Stimulated activated CD4-positive, alpha-beta T cell treated with anti-CD3 and anti-CD28 coated beads, Interleukin-1b, Interleukin-23, amount 100 ng/mL, for 48 hours (primary cell): ENCODE measurements around the gene PAFAH2.

Source experiments
- DNase-seq: peaks from one replicate; pipeline ENCODE4 v3.0.0-alpha.2; 2020

Gene PAFAH2

DNA sequence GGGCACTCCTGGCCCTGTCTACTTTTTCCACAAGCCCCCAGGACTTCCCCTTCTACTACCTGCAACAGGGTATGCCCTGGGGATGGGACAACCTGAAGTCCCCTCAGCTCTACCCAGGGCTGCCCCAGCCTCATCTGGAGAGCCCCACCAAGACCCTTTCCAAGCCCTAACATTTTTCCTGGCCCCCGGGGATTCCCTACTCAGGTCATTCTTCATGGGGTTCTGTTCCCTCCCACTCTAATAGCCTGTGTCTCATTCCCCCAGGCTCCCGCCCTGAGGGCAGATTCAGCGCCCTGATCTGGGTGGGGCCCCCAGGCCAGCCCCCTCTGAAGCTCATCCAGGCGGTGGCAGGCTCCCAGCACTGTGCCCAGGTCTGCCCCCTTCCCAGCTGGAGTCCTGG, 33.3 kb upstream of the PAFAH2 start:
- no peak for DNase-seq

DNA sequence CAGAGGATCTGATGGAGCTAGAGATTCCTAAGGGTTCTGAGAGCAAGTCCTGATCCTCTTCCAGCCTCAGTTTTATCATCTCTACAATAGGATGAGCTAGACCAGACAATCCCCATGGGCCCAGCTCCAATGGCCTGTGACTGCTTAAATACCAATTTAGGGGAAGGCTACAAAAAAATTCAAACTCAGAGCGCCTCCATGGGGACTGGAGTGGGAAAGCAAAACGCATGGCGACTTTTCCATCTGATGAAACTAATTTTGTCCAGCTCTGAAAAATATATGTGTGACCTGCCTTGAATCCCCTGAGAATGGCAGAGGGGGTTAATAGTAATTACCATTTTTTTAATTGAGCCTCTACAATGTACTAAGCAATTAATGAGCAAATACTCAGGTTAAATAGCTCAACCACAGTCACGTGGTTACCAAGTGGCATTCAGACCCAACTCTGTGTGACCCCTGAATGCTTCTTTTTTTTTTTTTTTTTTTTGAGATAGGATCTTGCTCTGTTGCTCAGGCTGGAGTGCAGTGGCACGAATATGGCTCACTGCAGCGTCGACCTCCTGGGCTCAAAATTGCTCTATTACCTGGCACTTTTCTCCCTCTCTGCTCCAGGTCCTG, 32.1 kb upstream of the PAFAH2 start:
- DNase-seq = no peak

DNA sequence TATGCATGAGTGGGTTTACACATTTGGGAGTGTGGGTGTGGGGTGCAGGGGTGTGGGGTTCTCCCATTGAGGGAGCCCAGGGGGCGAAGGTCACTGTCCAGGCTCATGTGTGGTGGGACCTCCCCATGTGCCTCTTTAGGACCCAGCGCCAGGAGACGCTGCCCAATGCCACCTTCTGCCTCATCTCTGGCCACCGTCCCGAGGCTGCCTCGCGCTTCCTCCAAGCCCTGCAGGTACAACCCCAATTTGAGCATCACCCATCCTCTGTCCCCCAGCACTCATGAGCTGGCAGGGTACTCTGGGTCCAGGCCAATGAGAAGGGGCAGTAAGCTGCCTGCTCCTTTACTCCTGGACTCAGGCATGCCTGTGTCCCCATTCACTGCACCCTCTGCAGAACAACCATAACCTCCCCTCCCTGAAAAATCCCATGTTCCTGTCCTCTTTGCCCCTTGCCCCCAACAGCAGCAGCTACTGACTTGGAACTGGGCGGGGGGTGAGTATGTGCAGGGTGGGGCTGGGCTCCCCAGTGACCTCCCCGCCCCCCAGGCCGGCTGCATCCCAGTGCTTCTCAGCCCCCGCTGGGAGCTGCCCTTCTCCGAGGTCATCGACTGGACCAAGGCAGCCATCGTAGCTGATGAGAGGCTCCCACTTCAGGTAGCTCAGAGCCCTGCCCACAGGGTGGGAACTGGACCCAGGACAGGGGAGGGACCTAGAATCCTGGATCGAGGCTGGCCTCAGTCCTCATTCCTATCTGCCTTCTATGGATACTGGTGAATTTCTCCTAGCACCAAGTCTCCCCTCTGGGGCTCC, 31.4 kb upstream of the PAFAH2 start:
- DNase-seq = no peak

DNA sequence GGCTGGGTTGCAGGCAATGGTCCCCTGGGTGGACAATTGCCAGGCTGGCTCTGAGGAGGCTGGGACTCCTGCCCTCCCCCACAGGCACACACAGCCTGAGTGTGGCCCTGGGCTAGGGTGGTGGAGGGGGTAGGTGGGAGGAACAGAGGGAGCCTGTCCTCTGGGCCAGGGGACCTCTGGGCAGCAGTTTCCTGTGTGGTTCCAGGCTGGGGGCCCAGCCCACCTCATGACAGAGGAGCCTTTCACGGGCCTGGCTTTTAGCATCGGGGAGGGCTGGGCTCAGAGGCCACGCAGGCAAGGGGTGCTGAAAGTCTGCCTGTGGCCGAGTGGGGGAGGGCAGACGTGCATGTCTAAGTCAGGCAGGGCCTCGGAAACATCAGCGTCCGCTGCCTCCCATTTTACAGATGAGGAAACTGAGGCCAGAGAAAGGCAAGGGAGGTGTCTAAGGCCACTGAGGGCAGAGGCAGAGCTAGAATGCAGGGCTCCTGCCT, 30.7 kb upstream of the PAFAH2 start:
- DNase-seq = no peak

DNA sequence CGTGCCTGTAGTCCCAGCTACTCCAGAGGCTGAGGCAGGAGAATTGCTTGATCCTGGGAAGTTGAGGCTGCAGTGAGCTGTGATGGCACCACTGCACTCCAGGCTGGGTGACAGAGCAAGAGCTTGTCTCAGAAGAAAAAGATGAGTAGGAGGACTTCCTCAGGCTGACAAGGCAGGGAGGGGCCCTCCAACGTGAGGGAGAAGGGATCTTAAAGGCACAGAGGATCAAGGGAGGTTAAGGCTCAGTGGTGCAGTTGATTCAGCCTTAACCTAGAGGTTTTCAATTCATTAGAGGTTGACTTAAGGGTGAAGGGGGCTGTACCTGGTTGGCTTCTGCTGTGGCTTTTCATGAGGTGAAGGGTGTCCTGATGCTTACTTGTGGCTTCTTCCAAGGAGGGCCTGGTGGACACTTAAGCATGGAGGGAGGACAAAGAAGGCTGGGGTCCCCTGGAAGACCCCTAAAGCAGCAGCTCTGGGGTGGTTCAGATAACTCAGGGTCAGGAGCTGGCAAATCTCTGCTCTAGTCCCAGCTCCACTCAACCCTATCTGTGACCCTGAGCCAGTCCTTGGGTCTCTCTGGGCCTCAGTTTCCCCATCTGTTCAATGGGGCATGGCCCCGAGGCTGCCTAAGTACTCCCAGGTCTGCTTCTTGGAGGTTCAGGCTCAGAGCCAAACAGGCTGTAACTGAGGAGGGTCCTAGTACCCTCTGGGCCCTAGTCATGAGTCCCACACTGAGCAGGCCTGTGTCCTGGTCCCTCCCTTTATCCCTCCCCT, 30.0 kb upstream of the PAFAH2 start:
- DNase-seq = no peak

DNA sequence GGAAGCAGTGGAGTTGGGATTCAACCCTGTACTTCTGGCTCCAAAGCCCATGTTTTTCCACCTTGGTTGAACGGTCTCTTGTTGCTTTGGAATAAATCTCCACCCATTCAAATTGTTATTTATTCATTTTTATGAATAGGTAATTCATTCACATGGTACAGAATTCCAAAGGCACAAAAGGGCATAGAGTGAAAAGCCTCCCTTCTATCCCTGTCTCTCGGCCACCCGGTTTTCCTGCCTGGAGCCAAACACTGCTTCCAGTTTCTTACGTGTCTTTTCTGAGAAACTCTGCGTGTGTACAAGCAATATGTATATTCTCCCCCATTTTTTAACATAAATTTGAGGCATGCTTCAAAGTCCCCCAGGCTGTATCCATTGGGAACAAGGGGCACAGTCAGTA, 27.7 kb upstream of the PAFAH2 start:
- no peak for DNase-seq

DNA sequence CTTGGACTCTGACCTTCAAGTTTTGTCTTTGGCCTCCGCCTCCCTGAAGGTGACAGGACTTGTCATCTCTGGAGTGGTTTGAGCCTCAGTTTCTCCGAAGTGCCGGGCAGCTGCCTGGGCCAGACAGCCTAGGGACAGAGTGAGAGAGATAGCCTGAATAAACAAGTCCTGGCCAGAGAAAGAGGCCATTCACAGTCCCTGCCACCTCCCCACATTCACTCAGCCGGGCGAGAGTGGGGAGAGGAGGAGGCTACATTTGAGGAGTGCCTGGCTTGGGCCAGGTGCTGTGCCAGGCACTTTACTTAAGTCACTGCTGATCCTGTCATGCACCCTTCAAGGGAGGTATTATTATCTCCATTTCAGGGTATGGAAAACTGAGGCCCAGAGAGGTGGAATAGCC, 27.2 kb upstream of the PAFAH2 start:
- DNase-seq = no peak

DNA sequence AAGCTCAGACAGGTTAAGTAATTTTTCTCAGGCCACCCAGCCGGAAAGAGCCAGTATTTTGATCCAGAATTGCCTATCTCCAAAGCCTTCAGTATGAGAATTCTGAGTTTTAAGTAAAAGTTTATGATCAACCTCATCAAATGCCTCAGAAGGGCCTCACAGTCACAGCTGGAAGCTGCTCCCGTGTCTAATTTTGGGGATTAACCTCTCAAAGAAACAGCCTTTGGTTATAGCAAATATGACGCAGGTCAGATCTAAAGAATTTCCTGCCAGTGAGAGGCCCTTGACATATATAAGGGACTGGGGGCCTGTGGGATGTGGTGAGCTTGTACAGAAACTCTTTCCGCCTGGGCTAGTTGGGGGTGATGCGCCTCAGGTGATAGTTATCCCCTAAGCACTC, 26.0 kb upstream of the PAFAH2 start:
- DNase-seq = no peak

DNA sequence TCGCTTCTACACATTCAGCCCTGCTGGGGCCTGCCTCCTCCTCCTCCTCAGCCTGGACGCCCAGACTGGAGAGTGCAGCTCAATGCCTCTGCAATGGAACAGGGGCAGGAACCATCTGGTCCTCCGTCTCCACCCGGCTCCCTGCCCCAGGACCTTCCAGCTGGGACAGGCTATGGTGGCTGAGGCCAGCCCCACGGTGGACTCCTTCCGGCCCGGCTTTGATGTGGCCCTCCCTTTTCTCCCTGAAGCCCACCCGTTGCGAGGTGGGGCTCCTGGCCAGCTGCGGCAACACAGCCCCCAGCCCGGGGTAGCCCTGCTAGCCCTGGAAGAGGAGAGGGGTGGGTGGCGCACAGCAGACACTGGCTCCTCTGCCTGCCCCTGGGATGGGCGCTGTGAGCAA, 25.1 kb upstream of the PAFAH2 start:
- DNase-seq = no peak

DNA sequence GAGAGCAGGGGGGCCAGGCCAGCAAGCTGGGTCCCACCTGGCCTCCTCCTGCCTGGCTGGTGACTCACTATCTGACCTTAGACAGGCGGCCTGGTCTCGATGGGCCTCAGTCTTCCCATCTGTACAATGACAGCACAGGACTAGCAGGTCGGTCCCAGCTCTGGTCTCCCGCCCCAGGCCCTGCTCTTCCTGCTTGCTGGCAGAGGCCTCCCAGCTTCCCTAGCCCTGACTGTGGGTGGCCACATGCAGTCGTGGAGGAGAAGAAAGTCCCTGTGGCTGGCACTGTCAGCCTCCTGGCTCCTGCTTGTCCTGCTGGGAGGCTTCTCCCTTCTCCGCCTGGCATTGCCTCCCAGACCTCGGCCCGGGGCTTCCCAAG, 24.5 kb upstream of the PAFAH2 start:
- no peak for DNase-seq

DNA sequence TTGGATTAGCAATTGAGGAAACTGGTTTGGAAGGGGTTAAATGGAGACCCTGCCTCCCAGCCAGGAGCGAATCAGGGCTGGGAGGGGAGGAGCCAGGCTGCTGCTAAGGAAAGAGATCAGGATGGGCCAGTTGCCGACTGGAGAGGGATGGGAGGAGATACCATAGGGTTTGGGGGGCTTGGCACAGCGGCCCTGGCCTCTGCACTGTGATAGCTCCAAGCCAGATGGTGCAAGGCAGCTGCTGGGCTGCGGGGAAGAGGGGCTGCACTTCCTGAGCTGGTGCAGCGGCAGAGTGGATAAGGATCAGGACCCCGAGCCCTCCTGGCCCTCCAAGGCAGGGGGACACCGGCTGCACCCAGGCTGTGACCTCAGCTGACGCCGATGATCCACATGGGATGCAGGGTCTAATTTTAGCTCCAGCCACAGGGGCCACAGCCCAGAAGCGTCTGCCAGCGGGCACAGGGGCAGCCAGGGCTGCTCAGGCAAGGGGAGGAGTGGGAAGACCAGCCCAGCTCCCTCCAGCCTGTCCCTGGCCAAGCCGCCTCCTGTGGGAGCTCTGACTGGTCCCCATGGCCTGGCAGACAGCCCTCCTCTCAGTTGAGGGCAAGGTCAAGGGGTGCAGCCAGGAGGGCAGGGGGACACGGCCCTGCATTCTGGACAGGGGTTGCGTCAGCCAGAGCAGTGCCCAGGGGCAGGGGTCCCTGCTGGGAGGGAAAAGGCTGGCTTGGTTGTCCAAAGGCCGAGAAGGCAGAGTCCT, 24.0 kb upstream of the PAFAH2 start, which contains the start of gene EXTL1:
Gene EXTL1 (plus strand): TSS at position 129 of the 757 bp plus-strand sequence. CDS start 872 bp downstream, outside the sequence.
- no peak for DNase-seq

DNA sequence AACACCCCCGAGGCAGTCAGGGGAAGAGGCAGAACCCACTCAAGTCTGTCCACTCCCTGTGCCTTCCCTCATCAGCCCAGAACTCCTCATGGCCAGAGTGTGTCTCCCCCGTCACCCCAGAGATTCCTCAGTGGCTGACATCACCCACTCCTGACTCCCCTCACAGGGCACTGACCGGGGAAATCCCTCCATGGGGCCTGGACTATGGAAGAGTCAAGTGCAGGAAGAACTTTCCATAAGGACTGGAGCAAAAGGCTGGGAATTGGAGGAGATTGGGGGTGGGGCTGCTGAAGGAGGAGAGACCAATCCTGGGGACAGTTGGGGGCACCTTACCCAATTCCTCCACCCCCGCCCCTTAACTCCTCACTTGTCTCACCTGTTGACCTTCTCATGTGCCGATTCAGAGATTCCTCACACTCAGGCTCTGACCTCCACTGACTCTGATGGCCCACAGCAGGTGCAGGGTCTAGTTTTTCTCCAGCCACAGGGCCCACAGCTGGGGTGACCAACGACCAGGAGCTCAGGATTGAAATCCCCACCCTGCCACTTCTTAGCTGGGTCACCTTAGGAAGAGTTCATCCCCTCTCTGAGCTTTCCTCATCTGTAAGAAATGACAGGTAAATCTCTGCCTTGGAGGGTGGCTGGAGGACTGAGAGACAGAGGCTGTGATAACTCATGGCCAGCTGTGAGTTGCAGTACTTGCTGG, 23.2 kb upstream of the PAFAH2 start:
- no peak for DNase-seq

DNA sequence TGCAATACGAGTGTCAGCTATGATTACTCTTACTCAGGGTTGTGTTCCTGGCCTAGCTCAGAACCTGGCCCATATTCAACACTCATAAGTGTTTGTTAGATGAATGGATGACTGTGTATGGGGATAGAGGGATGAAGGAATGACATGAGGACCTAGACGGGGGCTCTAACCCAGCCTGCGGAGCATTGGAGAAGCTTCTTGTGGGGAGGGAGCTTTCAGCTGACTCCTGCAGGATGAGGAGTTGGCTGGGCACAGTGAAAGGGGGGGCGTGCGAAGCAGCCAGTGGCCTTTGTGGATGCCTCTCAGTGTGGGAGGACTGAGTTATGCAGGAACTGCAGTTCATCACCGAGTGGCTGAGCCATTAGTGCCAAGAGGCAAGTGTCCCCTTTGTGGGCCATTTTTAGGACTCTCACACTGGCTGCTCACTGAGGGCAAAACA, 22.5 kb upstream of the PAFAH2 start:
- DNase-seq = no peak

DNA sequence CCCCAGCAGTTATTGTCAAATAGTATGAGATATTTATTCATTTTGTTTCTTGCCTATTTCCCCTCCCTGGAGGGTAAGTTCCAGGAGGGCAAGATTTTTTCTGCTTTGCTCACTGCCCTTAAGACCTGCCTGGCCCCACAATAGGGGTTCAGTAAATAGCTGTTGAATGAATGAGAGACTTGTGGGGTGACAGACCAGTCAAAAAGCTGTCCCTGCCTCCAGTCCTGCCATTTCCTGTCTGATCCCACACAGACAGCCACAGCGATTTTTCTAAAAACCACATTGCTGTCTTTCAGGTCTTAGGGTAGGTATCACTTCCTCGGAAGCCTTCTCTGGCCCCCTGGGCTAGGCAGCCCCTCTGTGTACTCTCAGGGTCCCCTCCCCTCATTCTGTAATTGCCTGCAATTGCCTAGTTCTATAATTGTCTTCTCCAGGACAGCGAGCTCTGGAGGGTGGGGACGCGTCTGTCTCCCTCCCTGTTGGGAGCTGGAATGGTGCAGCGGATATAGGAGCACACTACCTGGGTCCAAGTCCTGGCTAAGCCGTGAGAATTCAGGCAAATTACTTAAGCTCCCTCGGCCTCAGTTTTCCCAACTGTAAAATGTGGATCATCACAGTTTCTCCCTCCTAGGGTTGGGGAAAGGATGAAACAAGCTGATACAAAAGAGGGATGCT, 21.9 kb upstream of the PAFAH2 start:
- DNase-seq = no peak

DNA sequence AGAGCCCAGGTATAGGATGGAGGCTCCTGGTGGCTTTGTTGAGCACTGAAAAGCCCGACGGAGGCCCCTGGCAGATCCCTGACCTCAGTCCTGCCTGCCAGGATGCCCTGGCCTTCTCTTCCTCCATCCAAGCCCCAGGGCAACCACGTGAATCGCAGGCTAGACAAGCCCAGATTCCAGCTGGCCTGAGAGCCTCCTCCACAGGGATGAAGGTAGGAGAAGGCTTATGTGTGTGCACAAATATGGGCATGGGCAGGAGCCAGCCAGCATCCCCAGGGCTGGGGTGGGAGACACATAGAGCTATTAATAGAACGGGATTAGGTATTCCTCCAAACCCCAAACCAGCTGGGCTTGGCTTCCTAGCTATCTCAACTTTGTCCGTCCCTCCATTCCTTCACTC, 19.7 kb upstream of the PAFAH2 start:
- DNase-seq = no peak

DNA sequence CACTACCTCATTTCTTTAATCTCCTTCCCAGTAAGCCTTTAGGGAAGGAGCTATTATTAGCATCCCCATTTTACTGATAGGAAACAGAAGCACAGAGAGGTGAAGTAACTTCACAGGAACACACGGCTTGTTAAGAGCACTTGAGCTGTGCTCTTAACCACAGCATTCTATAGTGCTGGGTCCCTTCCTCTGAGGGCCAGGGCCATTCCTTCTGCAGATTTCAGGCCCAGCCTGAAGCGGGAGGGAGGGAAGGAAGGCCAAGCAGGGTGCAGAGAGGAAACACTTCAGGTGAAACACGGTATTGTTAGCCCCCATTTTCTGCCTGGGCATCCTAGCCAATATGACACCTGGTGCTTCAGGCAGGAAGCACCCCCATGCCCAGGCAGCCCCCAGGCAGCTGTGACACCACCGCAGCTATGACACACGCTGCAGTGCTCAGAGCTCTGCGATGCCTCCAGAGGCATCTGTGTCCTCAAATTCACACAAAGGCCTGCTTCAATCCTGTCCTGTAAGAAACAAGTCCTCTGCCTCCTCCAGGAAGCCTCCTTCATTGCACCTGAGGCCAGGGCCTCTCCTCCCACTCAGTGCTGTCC, 19.2 kb upstream of the PAFAH2 start:
- no peak for DNase-seq

DNA sequence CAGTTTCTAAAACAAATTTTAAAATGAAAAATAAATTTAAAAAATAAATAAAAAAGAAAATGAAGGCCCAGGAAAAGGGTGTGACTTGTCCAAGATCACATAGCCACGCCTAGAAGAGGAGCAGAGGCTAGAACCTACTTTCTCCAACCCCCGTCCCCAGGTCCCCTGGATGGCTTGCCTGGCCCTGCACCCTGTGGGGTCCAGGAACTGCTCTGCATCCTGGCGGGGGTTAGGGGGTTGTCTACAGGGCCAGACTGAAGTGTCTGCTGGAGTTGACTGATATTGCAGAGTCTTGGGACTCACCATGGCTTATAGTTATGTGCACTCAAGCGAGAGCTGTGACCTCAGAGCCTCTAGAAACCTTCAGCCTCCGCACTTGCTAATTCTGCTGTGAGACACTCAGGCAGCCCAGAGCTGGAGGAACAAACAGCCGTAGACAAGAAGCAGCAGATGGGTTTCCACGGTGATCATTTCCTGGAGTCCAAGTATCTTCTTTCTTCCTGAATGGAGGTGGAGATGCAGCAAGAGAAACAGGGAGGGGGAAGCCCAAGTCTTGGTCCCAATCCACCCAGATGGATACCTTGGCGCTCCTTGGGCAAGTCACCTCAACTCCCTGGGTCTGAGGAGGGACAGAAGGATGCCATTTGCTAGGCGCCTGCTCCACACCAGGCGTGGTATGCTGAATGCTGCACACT, 18.5 kb upstream of the PAFAH2 start:
- DNase-seq = no peak

DNA sequence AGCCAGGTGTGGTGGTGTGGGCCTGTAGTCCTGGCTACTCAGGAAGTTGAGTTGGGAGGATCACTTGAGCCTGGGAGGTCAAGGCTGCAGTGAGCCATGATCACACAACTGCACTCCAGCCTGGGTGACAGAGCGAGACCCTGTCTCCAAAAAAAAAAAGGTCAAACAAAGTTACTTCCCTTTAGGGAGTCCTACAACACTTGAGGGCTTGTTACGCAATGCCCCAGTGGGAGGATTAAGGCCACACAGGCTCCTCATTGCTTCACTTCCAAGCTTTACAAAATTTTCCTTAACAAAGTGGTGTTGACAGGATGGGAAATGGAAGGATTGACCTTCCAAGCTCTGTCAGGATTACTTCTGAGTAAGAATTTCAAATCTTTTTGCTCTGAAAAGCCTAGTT, 17.5 kb upstream of the PAFAH2 start:
- no peak for DNase-seq

DNA sequence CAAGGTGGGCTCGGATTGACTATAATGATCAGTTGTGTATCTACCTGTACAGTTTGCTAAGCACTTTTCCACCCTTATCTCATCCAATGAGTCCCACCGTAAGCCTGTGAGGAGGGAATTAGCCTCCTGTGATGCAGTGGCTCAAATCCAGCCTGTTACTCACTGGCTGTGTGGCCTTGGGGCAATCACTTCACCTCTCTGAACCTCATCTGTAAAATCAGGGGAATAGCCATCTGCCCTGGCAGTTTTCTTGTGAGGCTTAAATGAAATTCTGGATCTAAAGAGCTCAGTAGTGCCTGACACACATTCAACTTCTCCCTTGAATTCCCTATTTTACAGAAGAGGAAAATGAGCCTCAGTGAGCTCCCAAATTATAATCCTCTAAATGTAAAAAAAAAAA, 16.3 kb upstream of the PAFAH2 start:
- DNase-seq = no peak

DNA sequence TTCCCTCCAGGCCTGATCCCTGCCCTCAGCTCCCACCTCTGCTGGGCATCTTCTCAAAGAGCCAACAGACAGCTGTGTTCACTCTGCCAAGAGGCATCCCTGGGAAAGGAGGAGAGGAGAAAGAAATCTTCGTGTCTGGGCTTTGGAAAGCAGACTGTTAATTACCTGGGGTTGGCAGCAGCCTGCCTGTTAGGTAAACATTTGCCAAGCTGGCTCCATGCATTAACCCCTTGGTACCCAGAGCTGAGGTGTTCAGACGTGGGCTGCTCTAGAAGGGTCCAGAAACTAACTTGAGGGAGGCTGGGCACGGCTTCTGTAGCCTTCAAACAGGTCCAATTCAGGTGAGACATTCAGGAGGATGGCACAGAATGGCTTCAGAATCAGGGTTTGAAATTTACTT, 15.0 kb upstream of the PAFAH2 start:
- no peak for DNase-seq

DNA sequence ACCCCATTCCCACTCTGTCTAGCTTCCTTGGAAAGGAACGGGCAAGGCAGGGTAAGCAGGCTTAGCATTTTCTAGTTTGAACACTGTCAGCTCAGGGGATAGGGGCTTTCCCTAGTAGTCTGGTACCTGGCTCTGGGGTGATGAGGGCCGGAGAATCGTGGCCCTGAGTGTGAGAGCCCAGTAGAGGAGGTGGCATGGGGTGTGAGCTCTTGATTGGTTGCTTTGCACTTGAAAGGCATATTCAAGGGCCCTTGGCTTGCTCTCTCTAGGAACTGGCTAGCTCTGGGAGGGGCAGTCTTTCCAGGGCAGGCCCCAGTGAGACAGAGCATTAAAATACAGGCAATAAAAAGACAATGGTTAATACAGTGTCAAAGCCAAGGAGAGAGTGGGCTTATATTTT, 13.0 kb upstream of the PAFAH2 start:
- DNase-seq = no peak
